Measurements from ENCODE around the gene ABCB1.

DNA sequence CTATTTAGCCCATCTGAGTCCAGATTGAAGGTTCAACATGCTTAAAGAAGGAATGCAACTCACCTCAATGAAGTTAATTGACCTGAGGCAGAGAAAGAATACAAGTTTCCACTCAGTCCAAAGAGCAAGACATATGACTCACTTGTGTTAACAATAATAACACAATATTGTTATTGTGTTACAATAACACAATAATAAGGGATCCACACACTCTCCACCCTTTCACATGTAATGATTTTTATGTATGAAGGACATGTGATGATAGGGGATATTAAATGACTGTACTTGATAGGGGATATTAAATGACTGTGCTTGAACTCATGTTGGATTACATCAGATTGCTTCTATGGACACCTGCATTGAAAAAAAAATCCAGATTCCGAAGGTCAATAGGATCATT lies 3.6 kb upstream of the ABCB1 start:
- TF ChIP-seq CTCF (tag by site-specific recombination; IDR thresholded peaks at IDR 0.05) = no peak
- TF ChIP-seq ZFP69B (tag by site-specific recombination; IDR thresholded peaks at IDR 0.05) = no peak
- no peak for TF ChIP-seq ZNF146 (tag by site-specific recombination; IDR thresholded peaks at IDR 0.05)
- TF ChIP-seq KLF9 (tag by site-specific recombination; IDR thresholded peaks at IDR 0.05; ENCODE audit: low read depth) = no peak
- TF ChIP-seq ZNF366 (tag by site-specific recombination; conservative IDR thresholded peaks at IDR 0.05) = no peak
- TF ChIP-seq ZNF211 (tag by site-specific recombination; IDR thresholded peaks at IDR 0.05; ENCODE audit: low read depth) = no peak
- no peak for TF ChIP-seq ZNF768 (tag by site-specific recombination; IDR thresholded peaks at IDR 0.05)
- TF ChIP-seq KLF16 (tag by site-specific recombination; IDR thresholded peaks at IDR 0.05) = no peak
- TF ChIP-seq, protein P1, sequence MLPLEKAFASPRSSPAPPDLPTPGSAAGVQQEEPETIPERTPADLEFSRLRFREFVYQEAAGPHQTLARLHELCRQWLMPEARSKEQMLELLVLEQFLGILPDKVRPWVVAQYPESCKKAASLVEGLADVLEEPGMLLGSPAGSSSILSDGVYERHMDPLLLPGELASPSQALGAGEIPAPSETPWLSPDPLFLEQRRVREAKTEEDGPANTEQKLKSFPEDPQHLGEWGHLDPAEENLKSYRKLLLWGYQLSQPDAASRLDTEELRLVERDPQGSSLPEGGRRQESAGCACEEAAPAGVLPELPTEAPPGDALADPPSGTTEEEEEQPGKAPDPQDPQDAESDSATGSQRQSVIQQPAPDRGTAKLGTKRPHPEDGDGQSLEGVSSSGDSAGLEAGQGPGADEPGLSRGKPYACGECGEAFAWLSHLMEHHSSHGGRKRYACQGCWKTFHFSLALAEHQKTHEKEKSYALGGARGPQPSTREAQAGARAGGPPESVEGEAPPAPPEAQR (tag by site-specific recombination; IDR thresholded peaks at IDR 0.05) = no peak
- TF ChIP-seq MZF1 (tag by site-specific recombination; IDR thresholded peaks at IDR 0.05; ENCODE audit: borderline replicate concordance) = no peak
- no peak for TF ChIP-seq YY1 (tag by site-specific recombination; IDR thresholded peaks at IDR 0.05)
- no peak for TF ChIP-seq ZNF274 (IDR thresholded peaks at IDR 0.05; ENCODE audit: low read length)
- TF ChIP-seq ZNF274 (tag by site-specific recombination; IDR thresholded peaks at IDR 0.05; ENCODE audit: borderline replicate concordance) = no peak
- TF ChIP-seq ZNF391 (tag by site-specific recombination; IDR thresholded peaks at IDR 0.05; ENCODE audit: borderline replicate concordance, low read depth) = no peak
